Astrocyte (in vitro differentiated cells and primary cell): Measurements from ENCODE around the gene XXYLT1.

Experiments used
- EZH2 ChIP-seq: IDR thresholded peaks from 2 replicates; pipeline ENCODE4 v1.6.1; 2012; ENCODE audit warnings: mild to moderate bottlenecking, low read length, inconsistent platforms; ENCODE audit not compliant: insufficient read depth
- TF ChIP-seq, protein P1 (sequence below): IDR thresholded peaks from 2 replicates; pipeline ENCODE4 v1.5.1; 2011; ENCODE audit warnings: low read depth, mild to moderate bottlenecking, inconsistent platforms, low read length, moderate library complexity; ENCODE audit not compliant: insufficient read depth

GRCh38 chr3:195162033-195162669 is 108.8 kb downstream of the XXYLT1 start:
- TF ChIP-seq EZH2 = no peak
- TF ChIP-seq, protein P1, sequence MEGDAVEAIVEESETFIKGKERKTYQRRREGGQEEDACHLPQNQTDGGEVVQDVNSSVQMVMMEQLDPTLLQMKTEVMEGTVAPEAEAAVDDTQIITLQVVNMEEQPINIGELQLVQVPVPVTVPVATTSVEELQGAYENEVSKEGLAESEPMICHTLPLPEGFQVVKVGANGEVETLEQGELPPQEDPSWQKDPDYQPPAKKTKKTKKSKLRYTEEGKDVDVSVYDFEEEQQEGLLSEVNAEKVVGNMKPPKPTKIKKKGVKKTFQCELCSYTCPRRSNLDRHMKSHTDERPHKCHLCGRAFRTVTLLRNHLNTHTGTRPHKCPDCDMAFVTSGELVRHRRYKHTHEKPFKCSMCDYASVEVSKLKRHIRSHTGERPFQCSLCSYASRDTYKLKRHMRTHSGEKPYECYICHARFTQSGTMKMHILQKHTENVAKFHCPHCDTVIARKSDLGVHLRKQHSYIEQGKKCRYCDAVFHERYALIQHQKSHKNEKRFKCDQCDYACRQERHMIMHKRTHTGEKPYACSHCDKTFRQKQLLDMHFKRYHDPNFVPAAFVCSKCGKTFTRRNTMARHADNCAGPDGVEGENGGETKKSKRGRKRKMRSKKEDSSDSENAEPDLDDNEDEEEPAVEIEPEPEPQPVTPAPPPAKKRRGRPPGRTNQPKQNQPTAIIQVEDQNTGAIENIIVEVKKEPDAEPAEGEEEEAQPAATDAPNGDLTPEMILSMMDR = no peak
